ENCODE data around the gene LPP.

Gene LPP

GRCh38 chr3:188782613-188783124, 628.7 kb downstream of the LPP start:
- no peak for DNase-seq (ENCODE audit: low read depth)
- no peak overlapping the region for H3K4me3 ChIP-seq (ENCODE audit: control insufficient read depth, low read depth, low read length)
- no peak for TF ChIP-seq CTCF (IDR thresholded peaks at IDR 0.05; ENCODE audit: control insufficient read depth, insufficient read depth, low read depth, low read length, missing control alignments)

- TF ChIP-seq CTCF (IDR thresholded peaks at IDR 0.05; ENCODE audit: control insufficient read depth, insufficient read depth, low read depth, low read length, missing control alignments), result no peak
- no peak for DNase-seq (ENCODE audit: low read depth)
- no peak overlapping the region for H3K4me3 ChIP-seq (ENCODE audit: control insufficient read depth, low read depth, low read length)
These were observed 632.5 kb downstream of the LPP start for GRCh38 chr3:188786424-188786823.

GRCh38 chr3:188788621-188789081, 634.7 kb downstream of the LPP start:
- no peak for TF ChIP-seq CTCF (IDR thresholded peaks at IDR 0.05; ENCODE audit: control insufficient read depth, insufficient read depth, low read depth, low read length, missing control alignments)
- no peak overlapping the region for H3K4me3 ChIP-seq (ENCODE audit: control insufficient read depth, low read depth, low read length)
- peak; percentile 69 for DNase-seq (ENCODE audit: low read depth)

- no peak overlapping the region for H3K4me3 ChIP-seq (ENCODE audit: control insufficient read depth, low read depth, low read length)
- TF ChIP-seq CTCF (IDR thresholded peaks at IDR 0.05; ENCODE audit: control insufficient read depth, insufficient read depth, low read depth, low read length, missing control alignments), result no peak
These were observed 635.3 kb downstream of the LPP start for GRCh38 chr3:188789251-188789650.

GRCh38 chr3:188791311-188791710, 637.4 kb downstream of the LPP start:
- no peak for TF ChIP-seq CTCF (IDR thresholded peaks at IDR 0.05; ENCODE audit: control insufficient read depth, insufficient read depth, low read depth, low read length, missing control alignments)
- no peak for DNase-seq (ENCODE audit: low read depth)
- H3K4me3 ChIP-seq (ENCODE audit: control insufficient read depth, low read depth, low read length), result no peak overlapping the region

More at GRCh38 chr3:188789251-188789650, 635.3 kb downstream of the LPP start:
- DNase-seq (ENCODE audit: low read depth), result no peak

- H3K4me3 ChIP-seq (ENCODE audit: control insufficient read depth, low read depth, low read length), result no peak overlapping the region
These were observed 638.8 kb downstream of the LPP start for GRCh38 chr3:188792793-188793192.

More at GRCh38 chr3:188792793-188793192, 638.8 kb downstream of the LPP start:
- no peak for DNase-seq (ENCODE audit: low read depth)
- TF ChIP-seq CTCF (IDR thresholded peaks at IDR 0.05; ENCODE audit: control insufficient read depth, insufficient read depth, low read depth, low read length, missing control alignments), result no peak

Data from AG09309 (cell line).